NCI-H1092 treated with DMSO at 0.1 percent for 48 hours (cell line): ENCODE data around the gene KRTAP19-4.
"Not testable (repeated sequence)": the region's sequence is repeated elsewhere in the genome, so short reads cannot be mapped to it uniquely, and the experiment has no call there.

ENCODE experiments used
- DNase-seq: peaks from one replicate; lab custom pipeline; 2025; lab: John Stamatoyannopoulos, UW

KRTAP19-4 gene, protein sequence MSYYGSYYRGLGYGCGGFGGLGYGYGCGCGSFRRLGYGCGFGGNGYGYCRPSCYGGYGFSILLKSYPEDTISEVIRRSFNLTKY

DNA sequence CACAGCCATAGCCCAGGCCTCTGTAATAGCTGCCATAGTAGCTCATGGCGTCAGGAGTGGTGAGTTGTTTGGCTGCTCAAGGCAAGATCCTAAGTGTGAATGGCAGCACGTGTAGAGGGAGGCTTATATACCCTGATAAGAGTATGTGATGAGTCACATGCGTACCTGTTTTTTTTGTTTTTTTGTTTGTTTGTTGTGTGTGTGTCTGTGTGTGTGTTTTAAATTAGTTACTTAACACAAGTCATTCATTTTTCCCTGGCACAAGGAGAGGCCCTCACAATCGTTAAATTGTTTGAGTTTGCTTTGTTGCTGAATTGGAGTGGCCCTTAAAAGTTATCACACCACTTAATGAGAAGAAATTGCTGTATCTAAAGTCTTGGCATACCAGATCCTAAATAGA is at the start of gene KRTAP19-4:
Gene KRTAP19-4 (minus strand): TSS at position 101 of the 400 bp plus-strand sequence. CDS start 55 bp downstream, at position 46.
- DNase-seq = no peak

DNA sequence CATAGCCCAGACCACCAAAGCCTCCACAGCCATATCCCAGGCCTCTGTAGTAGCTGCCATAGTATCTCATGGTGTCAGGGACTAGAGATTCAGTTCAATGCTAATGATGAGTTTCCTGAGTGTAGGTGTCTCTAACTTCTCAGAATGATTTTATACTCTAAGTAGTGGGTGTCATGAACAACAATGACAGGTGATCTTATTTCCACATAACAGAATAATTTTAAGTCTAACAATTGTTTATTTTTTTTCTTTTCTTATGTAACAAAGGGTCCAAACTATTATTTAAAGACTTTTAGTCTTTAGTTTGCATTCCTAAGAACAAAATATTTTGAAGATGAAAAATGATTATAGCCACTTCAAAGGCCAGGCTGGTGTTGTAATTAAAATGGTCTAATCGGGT is 44.8 kb upstream of the KRTAP19-4 start, which contains the start of gene KRTAP19-6:
Gene KRTAP19-6 (minus strand): TSS at position 101 of the 400 bp plus-strand sequence. CDS start 31 bp downstream, at position 70.
- no peak for DNase-seq

DNA sequence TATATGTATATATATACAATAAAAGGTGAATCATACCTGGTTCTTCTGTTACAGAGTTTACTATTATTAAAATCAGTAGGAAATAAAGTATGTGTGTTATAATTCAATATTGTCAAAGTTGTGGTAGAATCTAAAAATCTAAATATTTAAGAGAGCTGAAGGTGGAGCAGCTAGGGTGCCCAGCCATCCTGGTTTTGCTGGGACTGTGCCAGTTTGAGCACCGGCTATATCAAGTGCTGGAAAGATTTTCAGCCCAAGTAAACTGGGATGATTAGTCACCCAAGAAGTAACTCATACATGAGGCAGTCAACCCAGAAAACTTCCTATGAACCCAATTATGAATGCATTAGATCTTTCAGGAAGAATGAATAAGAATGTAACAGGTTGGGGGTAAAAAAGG is 21.9 kb upstream of the KRTAP19-4 start:
- DNase-seq = no peak

DNA sequence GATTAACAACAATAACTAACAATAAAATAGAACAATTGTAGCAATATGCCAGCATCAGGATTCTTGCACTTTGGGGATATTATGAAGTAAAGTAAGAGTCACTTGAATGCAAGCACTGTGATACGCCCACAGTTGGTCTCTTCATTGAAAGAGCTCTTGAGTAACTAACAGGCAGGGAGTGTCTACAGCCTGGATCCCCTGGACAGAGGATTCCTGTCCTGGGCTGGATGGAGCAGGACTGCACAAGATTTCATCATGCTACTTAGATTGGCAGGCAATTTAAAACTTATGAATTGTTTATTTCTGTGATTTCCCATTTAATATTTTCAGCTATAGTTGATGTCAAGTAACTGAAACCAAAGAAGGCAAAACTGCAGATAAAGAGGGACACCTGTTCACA is 18.7 kb upstream of the KRTAP19-4 start:
- no peak for DNase-seq

DNA sequence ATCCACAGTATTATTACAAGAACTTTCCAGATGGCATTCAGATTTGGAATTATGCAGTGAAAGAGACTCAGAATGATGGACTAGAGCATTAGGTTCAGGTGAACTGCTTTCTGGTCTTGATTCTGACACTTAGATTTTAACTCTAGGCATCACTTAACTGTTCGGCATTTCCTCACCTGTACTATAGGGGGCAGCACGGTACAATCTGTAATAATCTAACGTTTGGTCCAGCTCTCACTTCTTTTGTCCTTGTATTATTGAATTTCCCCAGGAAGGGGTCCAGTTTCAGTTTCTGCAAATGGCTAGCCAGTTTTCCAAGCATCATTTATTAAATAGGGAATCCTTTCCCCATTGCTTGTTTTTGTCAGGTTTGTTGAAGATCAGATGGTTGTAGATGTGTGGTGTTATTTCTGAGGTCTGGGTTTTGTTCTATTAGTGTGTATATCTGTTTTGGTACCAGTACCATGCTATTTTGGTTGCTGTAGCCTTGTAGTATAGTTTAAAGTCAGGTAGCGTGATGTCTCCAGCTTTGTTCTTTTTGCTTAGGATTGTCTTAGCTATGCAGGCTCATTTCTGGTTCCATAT is 8.7 kb upstream of the KRTAP19-4 start:
- DNase-seq = not testable (repeated sequence)

DNA sequence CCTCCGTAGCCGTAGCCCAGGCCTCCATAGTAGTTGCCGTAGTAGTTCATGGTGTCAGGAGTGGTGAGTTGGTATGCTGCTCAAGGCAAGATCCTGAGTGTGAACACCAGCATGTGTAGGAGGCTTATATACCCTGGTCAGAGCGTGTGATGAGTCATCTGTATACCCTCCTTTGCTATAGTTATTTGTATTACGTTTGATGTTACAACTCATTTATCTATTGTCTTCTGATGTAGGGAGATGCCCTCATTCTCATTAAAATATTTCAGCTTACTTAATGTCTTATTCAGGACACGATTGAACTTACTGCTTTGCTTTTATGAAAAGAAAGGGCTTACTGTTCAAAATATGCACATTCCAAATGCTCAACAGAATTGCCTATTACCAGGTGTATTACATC is 5.1 kb upstream of the KRTAP19-4 start, which contains the start of gene KRTAP19-5:
Gene KRTAP19-5 (minus strand): TSS at position 101 of the 400 bp plus-strand sequence. CDS start 51 bp downstream, at position 50.
- no peak for DNase-seq

DNA sequence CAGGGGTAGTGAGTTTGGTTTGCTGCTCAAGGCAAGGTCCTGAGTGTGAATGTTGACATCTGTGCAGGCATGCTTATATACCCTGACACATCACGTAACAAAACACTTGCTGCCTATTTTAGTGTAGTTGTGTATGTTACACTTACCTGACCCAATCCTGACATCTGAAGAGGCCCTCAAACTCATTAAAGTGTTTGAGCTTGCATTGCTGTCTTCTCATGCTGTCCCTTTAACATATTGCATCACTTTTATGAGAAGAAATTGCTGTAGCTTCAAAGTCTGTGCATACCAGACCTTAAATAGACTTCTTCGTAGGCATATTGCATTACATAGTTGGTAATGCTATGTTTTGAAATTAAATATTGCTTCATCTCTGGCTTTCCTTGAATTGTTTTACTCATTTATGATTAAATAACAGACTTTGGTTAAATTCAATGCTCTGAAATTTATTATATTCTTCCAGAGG is 5.0 kb downstream of the KRTAP19-4 start, which contains the start of gene KRTAP19-3:
Gene KRTAP19-3 (minus strand): TSS at position 51 of the 466 bp plus-strand sequence. CDS start 56 bp downstream, outside the sequence.
- DNase-seq = no peak

DNA sequence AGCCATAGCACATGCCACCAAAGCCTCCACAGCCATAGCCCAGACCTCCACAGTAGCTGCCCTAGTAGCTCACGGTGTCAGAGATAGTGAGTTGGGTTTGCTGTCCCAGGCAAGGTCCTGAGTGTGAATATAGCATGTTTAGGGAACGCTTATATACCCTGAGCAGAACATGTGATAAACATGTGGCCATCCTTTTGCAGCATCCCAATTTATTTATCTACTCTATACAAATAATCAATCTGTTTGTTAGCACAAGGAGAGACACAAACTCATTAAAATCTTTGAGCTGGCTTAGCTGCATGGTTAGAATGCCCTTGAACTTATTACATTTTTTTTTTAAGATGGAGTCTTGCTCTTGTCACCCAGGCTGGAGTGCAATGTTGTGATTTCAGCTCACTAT is 9.6 kb downstream of the KRTAP19-4 start, which contains the start of gene KRTAP19-2:
Gene KRTAP19-2 (minus strand): TSS at position 101 of the 400 bp plus-strand sequence. CDS start 88 bp downstream, at position 13.
- DNase-seq = no peak

DNA sequence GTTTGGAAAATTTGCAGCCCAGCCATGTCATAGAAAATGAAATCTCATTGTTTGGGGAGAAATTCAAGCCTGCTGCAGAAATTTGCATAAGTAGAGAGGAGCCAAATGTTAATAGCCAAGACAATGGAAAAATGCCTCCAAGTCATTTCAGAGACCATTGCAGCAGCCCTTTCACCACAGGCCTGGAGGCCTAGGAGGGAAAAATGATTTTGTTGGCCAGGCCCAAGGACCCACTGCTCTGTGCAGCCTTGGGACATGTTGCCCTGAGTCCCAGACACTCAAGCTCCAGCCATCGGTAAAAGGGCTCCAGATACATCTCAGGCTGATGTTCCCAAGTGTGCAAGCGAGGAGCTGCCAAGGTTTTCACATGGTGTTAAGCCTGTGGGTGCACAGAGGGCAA is 10.8 kb downstream of the KRTAP19-4 start:
- no peak for DNase-seq

DNA sequence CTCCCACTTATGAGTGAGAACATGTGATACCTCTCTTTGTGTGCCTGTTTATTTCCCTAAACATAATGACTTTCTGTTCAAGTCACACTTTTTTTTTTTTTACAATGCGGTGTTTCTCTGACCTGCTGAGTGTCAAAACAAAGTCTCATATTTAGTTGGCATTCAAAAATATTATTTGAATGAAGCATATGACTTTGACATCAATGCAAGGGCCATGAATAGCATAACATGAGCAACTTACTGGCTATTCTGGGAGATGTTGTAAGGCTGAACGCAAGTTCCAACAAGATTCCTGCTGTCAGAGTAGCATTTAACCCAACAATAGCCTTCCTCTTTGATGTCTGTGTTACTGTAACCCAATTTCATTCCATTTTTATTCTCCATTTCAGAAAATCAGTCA is 14.8 kb downstream of the KRTAP19-4 start:
- no peak for DNase-seq

DNA sequence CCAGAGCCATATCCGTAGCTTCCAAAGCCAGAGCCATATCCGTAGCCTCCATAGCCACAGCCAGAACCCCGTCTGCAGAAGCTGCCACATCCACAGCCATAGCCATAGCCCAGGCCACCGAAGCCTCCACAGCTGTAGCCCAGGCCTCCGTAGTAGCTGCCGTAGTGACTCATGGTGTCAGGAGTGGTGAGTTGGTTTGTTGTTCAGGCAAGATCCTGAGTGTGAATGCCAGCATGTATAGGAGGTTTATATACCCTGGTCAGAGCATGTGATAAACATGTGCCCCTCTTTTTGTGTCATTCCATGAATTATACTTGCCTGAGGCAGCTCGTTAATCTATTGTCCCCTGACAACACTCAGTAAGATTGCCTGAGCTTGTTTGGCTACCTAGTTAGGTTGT is 16.8 kb downstream of the KRTAP19-4 start, which contains the start of gene KRTAP19-1:
Gene KRTAP19-1 (minus strand): TSS at position 223 of the 400 bp plus-strand sequence. CDS start 50 bp downstream, at position 173.
- DNase-seq = no peak

DNA sequence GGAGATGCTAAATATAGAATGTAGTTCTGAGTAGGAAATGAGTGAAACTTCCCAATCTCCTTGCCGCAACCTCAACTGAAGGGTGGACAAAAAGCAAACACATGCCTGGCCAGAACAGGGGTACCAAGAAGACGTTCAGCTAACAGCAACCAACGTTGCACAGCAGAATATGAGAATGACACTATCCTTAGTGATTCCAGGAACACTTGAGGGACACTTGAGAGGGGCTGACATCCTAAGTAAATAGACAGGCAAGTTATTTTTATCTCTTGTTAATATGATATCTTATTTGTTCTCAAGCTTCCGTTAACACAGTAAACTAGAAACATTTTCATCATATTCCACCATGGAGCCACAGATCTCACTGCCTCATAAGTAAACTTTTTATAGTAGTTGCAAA is 17.7 kb downstream of the KRTAP19-4 start:
- no peak for DNase-seq

DNA sequence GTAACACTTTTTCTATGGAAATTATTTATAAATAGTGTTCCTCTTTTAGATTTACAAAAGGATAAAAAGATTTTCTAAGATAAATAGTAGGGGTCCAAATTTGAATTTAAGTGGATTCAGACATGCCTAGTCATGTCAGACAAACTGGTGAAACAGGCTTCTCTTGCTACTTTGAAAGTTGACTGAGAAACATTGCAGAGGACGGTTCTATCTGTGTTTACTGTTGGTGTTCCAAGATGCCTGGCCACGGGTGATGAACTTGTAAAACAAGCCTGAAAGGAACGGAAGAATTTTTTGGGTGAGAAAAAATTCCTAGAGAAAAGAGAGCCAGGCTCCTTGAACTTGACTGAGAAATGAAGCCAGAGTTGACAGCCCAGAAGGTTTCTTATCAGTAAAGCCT is 19.0 kb downstream of the KRTAP19-4 start:
- no peak for DNase-seq

DNA sequence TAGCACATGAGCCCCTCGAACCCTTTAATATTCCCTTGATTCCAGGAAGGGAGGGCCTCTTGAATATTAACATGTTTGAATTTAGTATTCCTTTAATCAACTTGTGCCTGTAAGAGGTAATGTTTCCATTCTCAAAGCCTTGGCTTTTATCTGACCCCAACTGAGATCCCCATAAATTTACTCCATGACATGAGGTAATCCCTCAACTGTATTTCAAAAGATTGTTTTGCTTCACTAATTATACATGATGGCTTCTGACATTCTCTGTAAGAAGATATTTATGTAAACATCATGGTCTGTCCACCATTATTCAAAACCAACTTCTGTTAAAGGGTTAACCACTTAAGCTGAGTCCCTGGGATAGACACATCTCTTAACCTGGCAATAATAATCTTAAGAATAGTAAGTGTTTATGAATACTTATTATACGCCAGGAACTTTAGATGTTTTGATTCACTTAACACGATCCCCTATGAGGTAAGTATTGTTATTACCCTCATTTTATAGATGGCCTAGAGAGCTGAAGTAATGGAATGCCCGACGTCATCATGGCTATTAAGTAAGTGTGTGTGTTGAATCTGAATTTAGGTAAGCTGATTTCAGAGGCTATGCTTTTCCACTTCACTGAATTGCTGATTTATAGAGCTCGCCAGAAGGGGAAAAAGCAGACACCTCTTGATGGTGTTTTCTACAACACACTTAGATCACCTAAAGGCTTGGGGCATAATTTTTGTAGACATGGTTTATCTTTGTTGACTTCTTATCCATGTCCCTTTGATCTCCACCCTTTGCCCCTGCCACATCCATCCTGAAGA is 27.9 kb downstream of the KRTAP19-4 start:
- no peak for DNase-seq

DNA sequence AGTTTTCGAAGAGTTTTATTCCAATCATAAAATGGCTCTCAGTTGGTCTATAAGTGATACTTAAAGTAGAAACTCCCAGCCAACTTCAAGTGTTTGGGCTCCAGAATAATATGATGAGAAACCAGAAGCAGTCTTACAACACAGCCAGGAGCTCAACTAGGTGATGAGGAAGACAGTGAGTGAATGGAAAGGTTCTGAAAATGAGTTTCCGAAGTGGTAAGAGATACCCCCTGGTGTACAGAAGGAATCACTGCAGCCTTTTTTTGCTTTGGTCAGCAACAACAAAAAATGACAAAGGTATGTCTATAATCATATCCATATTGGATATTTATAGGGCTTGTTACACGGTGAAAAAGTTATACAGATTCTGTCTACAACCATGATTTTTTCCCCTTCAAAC is 33.3 kb downstream of the KRTAP19-4 start:
- no peak for DNase-seq

DNA sequence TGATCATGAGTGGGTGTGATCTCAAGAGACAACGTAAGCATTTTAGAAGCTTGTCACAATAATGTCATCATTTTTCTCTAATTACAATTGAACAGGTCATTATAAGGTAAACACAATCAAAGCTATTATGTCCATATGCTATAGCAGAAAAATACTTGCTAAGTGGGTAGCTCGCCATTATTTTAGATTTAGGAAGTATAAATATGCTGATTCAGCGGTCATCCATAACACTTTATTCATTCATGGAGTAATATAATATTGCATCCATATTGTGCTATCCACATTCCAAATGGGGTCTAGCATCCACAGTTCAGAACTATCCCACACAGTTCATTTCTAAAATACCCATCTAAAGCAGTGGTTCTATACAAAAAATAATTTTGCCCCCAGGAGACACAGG is 48.5 kb downstream of the KRTAP19-4 start:
- no peak for DNase-seq

DNA sequence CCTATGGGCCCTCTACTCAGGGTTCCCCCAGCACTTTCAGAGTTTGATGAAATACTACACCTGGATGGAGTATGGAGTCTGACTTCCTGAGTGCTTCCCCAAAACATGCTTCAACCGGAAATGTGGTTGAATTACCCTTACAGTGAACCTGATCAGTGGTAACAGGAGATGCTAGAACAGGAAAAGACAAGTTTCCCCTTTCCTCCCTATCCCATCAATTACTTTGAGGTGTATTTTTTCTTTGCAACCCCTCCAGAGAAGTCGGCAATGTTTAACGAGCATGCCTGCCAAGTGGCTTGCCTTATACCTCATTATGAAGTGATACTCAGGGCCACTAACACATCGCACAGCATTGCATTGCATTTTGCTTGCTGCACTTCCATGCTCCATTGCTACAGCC is 49.9 kb downstream of the KRTAP19-4 start:
- DNase-seq = no peak
